Loucy (cell line): ENCODE results near the gene OGFOD2.

ENCODE experiments used
- EZH2phosphoT487 ChIP-seq: fragments of 200-600 bp; IDR thresholded peaks from 2 replicates; pipeline ENCODE4 v1.6.1; 2018; ENCODE audit warnings: antibody characterized with exemption, mild to moderate bottlenecking, moderate library complexity, borderline replicate concordance
- TF ChIP-seq, protein P1 (sequence below): fragments of 200-600 bp; sonication (generic); conservative IDR thresholded peaks from 2 replicates; pipeline ENCODE4 v1.5.1; 2014; ENCODE audit warnings: mild to moderate bottlenecking, antibody characterized with exemption, low read length

DNA sequence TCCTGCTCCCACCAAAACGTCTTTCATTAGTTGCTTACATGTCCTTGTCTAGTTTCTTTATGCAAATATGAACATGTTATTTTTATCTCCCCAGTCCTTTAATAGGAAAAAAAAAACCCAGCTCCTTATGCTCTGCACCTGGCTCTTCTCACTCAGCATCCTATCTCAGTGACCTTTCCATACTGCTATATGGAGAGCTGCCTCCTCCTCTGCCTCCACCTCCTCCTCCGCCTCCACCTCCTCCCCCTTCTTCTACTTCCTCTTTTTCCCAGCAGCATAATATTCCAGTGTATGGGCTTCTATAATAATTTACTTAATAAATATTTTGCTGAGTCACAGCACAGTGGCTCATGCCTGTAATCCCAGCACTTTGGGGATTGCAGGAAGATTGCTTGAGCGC lies 40.3 kb upstream of the OGFOD2 start:
- TF ChIP-seq, protein P1, sequence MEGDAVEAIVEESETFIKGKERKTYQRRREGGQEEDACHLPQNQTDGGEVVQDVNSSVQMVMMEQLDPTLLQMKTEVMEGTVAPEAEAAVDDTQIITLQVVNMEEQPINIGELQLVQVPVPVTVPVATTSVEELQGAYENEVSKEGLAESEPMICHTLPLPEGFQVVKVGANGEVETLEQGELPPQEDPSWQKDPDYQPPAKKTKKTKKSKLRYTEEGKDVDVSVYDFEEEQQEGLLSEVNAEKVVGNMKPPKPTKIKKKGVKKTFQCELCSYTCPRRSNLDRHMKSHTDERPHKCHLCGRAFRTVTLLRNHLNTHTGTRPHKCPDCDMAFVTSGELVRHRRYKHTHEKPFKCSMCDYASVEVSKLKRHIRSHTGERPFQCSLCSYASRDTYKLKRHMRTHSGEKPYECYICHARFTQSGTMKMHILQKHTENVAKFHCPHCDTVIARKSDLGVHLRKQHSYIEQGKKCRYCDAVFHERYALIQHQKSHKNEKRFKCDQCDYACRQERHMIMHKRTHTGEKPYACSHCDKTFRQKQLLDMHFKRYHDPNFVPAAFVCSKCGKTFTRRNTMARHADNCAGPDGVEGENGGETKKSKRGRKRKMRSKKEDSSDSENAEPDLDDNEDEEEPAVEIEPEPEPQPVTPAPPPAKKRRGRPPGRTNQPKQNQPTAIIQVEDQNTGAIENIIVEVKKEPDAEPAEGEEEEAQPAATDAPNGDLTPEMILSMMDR = no peak
- no peak for TF ChIP-seq EZH2phosphoT487
